Smooth muscle cell (in vitro differentiated cells): ENCODE measurements around the gene COL26A1. TPM values are rescaled to one million over a fixed set of nuclear protein-coding genes. Genes with fewer than 3 reads are reported as not detected.

Source experiments
- DNase-seq: peaks from one replicate; lab custom pipeline; 2025; ENCODE audit not compliant: unreplicated experiment; lab: John Stamatoyannopoulos, UW
- H2AFZ ChIP-seq: fragments of 200-600 bp; sonication (generic); 2 replicates; pipeline ENCODE4 v1.6.0; 2016; ENCODE audit warnings: antibody characterized with exemption, low read depth, mild to moderate bottlenecking
- H3F3A ChIP-seq: fragments of 200-600 bp; sonication (generic); 2 replicates; pipeline ENCODE4 v1.6.0; 2017; ENCODE audit warnings: antibody characterized with exemption, low read depth
- H3K27ac ChIP-seq: fragments of 200-600 bp; sonication (generic); 2 replicates; pipeline ENCODE4 v1.5.1; 2016; ENCODE audit warnings: low read depth, mild to moderate bottlenecking
- H3K27me3 ChIP-seq: fragments of 200-600 bp; sonication (generic); 2 replicates; pipeline ENCODE4 v1.6.1; 2016; ENCODE audit warnings: low read depth, mild to moderate bottlenecking
- H3K36me3 ChIP-seq: fragments of 200-600 bp; sonication (generic); 2 replicates; pipeline ENCODE4 v1.5.1; 2016; ENCODE audit warnings: low read depth
- H3K4me1 ChIP-seq: fragments of 200-600 bp; sonication (generic); 2 replicates; pipeline ENCODE4 v1.5.1; 2016; ENCODE audit warnings: low read depth
- H3K4me2 ChIP-seq: fragments of 200-600 bp; sonication (generic); 2 replicates; pipeline ENCODE4 v1.6.0; 2016; ENCODE audit warnings: mild to moderate bottlenecking
- H3K4me3 ChIP-seq: fragments of 200-600 bp; sonication (generic); 2 replicates; pipeline ENCODE4 v1.5.1; 2016; ENCODE audit warnings: mild to moderate bottlenecking
- H3K79me2 ChIP-seq: fragments of 200-600 bp; sonication (generic); 2 replicates; pipeline ENCODE4 v1.6.0; 2016; ENCODE audit warnings: low read depth, mild to moderate bottlenecking
- H3K9ac ChIP-seq: fragments of 200-600 bp; sonication (generic); 2 replicates; pipeline ENCODE4 v1.6.0; 2016; ENCODE audit warnings: low read depth
- H3K9me3 ChIP-seq: fragments of 200-600 bp; sonication (generic); replicated peaks from 2 replicates; pipeline ENCODE4 v1.5.1; 2016; ENCODE audit warnings: low read depth
- H4K20me1 ChIP-seq: fragments of 200-600 bp; sonication (generic); 2 replicates; pipeline ENCODE4 v1.6.0; 2016; ENCODE audit warnings: low read depth
- WGBS: methylation state at CpG from one replicate; pipeline ENCODE4 v1.1.7; 2016; ENCODE audit warnings: low lambda C conversion rate; 5-methylcytosine and 5-hydroxymethylcytosine counted together
- polyA plus RNA-seq: library from polyadenylated mRNA; unstranded; fragments of >200 nt; fragmentation: Nextera tagmentation; extraction: Ambion mirVana; gene quantifications from 2 replicates; pipeline ENCODE4 v1.2.1, GENCODE V29; 2016
- total RNA-seq: library from RNA; depleted of rRNA; stranded (reverse); fragments of >200 nt; gene quantifications from 2 replicates; pipeline ENCODE4 v1.2.3, GENCODE V29; 2014
- TF ChIP-seq, protein P1 (sequence below): fragments of 200-600 bp; sonication (generic); IDR thresholded peaks from 2 replicates; pipeline ENCODE4 v1.5.1; 2017; ENCODE audit warnings: borderline replicate concordance, mild to moderate bottlenecking, antibody characterized with exemption; ENCODE audit not compliant: insufficient read depth, poor library complexity, severe bottlenecking

Gene COL26A1
- total and polyA plus RNA-seq, 2 experiments from 2014 or later, result 4.9 to 13.2 TPM

DNA sequence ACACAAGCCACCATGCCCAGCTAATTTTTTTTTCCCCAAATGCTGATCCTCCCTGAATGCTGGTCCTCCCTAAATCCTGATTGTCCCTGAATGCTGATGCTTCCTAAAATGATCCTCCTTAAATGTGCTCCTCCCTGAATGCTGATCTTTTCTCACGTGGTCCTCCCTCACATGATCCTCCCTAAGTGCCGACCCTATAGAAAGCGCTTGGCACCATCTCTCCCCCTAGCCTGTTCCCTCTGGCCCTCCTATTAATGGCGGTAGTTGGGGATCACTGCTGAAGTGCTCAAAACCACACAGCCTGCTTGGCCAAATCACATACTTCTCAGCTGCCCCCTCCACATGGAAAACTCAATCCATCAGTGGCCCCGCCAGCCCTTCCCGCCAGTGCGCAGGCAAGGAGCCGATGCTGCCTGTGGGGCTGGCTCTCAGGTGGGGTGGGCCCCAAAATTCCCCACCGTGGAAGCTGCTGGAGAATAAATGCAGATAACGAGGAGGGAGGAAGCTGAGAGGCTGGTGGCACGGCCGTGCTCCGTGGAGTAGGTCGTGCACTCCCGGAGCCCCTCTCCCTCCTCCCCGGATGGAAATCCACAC is 42.9 kb downstream of the COL26A1 start:
- Histone ChIP-seq H3K4me2 (no peak overlapping the region), H3K4me1 (peaks cover 4% of the 10 kb centered on the region), H3K4me3 (no peak overlapping the region), H3K9ac (no peak overlapping the region), H4K20me1 (no peaks in the 10 kb centered on the region), H3K79me2 (no peaks in the 10 kb centered on the region), H3F3A (no peaks in the 10 kb centered on the region), H3K36me3 (no peaks in the 10 kb centered on the region), H3K27ac (no peak overlapping the region), H2AFZ (no peak overlapping the region), H3K9me3 (peaks cover 4% of the 10 kb centered on the region), H3K27me3 (no peaks in the 10 kb centered on the region)
- WGBS, result 93% methylated on average over 16 of the region's 16 CpGs
- TF ChIP-seq, protein P1, sequence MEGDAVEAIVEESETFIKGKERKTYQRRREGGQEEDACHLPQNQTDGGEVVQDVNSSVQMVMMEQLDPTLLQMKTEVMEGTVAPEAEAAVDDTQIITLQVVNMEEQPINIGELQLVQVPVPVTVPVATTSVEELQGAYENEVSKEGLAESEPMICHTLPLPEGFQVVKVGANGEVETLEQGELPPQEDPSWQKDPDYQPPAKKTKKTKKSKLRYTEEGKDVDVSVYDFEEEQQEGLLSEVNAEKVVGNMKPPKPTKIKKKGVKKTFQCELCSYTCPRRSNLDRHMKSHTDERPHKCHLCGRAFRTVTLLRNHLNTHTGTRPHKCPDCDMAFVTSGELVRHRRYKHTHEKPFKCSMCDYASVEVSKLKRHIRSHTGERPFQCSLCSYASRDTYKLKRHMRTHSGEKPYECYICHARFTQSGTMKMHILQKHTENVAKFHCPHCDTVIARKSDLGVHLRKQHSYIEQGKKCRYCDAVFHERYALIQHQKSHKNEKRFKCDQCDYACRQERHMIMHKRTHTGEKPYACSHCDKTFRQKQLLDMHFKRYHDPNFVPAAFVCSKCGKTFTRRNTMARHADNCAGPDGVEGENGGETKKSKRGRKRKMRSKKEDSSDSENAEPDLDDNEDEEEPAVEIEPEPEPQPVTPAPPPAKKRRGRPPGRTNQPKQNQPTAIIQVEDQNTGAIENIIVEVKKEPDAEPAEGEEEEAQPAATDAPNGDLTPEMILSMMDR, result no peak
- no peak for DNase-seq

DNA sequence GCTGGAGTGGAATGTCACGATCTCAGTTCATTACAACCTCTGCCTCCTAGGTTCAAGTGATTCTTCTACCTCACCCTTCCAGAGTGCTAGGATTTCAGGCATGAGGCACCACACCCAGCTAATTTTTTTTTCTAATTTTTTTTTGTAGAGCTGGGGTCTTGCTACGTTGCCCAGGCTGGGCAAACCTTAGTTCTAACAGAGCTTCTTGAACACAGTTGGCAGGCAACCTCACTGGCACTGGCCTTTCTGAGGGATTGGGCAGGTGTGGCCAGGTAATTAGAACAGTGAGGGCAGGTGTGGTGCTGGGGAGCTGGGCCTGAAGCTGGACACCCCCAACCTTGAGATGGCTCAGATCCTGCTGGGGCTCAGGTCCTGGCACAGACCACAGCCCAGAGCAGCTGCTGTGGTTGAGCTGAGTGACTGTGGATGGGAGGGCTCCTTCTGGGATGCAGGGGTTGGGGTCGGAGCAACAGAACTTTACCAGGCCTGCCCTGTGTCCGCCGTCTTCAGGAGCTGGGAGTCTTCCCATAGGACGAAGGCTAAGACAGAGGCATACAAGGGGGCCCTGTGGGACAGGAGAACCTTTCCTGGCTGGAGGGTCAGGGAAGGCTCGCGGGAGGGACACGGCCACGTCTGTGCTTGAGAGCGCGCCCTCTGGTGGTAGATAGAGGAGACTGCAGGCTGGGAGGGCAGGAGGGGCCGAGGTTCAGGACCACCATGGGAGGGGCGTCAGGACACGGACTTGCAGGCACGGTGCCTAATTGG is 48.2 kb downstream of the COL26A1 start:
- DNase-seq, result peak; percentile 19
- TF ChIP-seq, protein P1, result peak; percentile 96
- Histone ChIP-seq H3K4me1 (no peaks in the 10 kb centered on the region), H3K27ac (no peak overlapping the region), H3K4me2 (peak overlapping the region; percentile 30), H3K79me2 (no peaks in the 10 kb centered on the region), H2AFZ (no peak overlapping the region), H3K36me3 (no peaks in the 10 kb centered on the region), H4K20me1 (no peaks in the 10 kb centered on the region), H3K4me3 (no peak overlapping the region), H3K9me3 (peaks cover 4% of the 10 kb centered on the region), H3F3A (no peaks in the 10 kb centered on the region), H3K9ac (no peak overlapping the region), H3K27me3 (no peaks in the 10 kb centered on the region)
- WGBS, result 27% methylated on average over 15 of the region's 16 CpGs

DNA sequence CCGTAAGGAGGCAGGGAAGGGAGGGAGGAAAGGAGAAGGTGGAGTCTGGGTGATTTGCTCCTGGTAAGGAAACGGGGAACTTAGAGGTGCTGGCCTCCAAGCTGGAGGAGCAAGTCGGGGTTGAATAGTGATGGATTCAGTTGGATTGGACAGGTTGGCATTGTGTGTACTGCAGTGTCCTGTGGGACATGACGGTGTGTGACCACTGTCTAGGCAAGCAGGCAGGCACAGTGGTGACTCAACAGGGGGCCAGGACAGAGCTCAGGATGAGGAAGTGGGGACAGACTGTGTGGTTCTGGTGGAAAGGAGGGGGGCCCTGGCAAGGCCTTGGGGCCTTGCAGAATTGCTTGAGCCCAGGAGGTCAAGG is 48.8 kb downstream of the COL26A1 start:
- no peaks in the 10 kb centered on the region for H3K27me3 ChIP-seq
- H3K9ac ChIP-seq, result no peak overlapping the region
- H3K9me3 ChIP-seq, result peaks cover 4% of the 10 kb centered on the region
- H4K20me1 ChIP-seq, result no peaks in the 10 kb centered on the region
- H3K36me3 ChIP-seq, result no peaks in the 10 kb centered on the region
- H3K79me2 ChIP-seq, result no peaks in the 10 kb centered on the region
- TF ChIP-seq, protein P1, result no peak
- H3K4me2 ChIP-seq, result peak overlapping the region; percentile 30
- H3K4me1 ChIP-seq, result no peaks in the 10 kb centered on the region
- no peak overlapping the region for H3K4me3 ChIP-seq
- no peaks in the 10 kb centered on the region for H3F3A ChIP-seq
- 55% methylated on average over 4 of the region's 4 CpGs for WGBS
- H2AFZ ChIP-seq, result no peak overlapping the region
- no peak for DNase-seq
- no peak overlapping the region for H3K27ac ChIP-seq
